GM10266 (cell line): ENCODE data around the gene HAX1.
A peak's percentile ranks its signal among the peaks of the same experiment; 100 is the strongest.
"Not testable (repeated sequence)": the region's sequence is repeated elsewhere in the genome, so short reads cannot be mapped to it uniquely, and the experiment has no call there.

Source experiments
- DNase-seq: peaks from one replicate; pipeline ENCODE4 v3.0.0; 2012; ENCODE audit errors: extremely low spot score
- TF ChIP-seq, protein P1 (sequence below): IDR thresholded peaks from 2 replicates; pipeline ENCODE4 v1.5.1; 2012; ENCODE audit warnings: mild to moderate bottlenecking, low read depth; ENCODE audit not compliant: control insufficient read depth, insufficient read depth; ENCODE audit errors: missing control alignments

The HAX1 gene

DNA sequence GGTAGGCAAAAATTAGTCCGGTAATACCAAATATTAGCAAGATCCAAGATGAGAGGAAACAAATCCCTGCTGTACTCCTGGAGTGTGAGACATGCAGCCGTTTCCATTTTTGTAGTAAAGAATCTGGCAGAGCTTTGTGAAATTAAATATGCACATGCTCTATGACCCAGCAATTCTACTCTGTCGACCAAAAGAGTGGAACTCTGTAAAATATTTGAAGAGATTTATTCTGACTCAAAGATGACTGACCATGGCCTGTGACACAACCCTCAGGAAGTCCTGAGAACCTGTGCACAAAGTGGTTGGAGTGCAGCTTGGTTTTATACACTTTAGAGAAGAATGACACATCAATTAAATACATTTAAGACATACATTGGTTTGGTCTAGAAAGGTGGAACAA, 16.2 kb downstream of the HAX1 start:
- no peak for DNase-seq
- TF ChIP-seq, protein P1, sequence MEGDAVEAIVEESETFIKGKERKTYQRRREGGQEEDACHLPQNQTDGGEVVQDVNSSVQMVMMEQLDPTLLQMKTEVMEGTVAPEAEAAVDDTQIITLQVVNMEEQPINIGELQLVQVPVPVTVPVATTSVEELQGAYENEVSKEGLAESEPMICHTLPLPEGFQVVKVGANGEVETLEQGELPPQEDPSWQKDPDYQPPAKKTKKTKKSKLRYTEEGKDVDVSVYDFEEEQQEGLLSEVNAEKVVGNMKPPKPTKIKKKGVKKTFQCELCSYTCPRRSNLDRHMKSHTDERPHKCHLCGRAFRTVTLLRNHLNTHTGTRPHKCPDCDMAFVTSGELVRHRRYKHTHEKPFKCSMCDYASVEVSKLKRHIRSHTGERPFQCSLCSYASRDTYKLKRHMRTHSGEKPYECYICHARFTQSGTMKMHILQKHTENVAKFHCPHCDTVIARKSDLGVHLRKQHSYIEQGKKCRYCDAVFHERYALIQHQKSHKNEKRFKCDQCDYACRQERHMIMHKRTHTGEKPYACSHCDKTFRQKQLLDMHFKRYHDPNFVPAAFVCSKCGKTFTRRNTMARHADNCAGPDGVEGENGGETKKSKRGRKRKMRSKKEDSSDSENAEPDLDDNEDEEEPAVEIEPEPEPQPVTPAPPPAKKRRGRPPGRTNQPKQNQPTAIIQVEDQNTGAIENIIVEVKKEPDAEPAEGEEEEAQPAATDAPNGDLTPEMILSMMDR = no peak

DNA sequence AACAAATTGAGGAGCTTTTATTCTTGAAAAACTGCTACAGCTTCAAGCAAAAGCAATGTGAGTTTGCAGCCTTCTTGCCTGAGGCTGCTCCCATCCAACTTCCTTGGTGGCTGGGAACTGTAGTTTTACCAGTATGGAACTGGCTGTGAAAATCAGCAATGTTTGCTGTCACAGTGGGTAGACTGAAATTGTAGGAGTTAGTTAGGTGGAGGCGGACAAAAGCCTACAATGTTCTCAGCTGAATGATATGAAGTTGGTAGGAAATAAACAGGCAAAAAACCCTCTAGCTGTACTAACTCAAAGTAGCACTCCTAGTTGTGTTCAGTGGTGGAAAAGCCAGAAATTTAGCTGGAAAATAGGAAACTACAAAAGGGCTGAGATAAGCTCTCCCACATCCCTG, 18.5 kb downstream of the HAX1 start:
- TF ChIP-seq, protein P1 = no peak
- DNase-seq = no peak

DNA sequence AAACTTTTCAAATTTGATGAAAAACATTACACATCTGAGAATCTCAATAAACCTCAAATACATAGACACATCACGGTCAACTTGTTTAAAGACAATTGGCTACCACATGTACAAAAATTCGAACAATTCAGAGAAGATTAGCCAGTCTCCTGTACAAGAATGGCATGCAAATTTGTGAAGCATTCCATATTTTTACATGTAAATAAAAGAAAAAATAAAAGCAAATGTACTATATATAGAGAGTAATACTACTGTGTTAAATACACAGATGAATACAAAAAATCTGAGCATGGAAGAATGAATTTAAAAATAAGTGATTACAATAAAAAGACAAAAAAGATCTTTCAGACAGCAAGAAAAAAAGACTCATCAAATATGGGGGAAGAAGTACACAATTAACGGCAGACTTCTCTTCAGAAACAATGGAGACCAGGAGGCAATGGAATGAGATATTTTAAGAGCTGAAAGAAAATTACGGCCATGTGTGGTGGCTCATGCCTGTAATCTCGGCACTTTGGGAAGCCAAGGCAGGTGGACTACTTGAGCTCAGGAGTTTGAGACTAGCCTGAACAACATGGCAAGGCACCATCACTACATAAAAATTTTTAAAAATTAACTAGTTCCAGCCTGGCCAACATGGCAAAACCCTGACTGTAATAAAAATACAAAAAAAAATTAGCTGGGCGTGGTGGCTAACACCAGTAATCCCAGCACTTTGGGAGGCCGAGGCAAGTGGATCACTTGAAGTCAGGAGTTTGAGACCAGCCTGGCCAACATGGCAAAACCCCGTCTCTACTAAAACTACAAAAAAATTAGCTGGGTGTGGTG, 23.2 kb downstream of the HAX1 start:
- DNase-seq = no peak
- TF ChIP-seq, protein P1 = no peak

DNA sequence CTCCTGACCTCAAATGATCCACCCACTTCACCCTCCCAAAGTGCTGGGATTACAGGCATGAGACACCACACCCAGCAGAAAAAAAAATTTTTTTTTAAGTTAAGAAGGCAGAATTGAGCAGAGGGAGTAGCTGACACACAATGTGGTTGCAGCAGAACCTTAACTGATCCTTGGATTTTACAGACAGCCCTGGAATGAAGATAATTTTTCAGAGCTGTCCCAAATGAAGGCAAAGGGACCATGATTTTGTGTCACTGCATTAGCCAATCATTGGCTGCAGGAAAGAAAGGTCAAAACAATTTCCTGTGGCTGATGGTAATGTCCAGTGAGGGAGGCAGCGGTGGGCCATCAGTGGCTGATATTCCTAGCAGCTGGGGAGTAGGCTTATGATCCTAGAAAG, 29.2 kb downstream of the HAX1 start:
- DNase-seq = no peak
- TF ChIP-seq, protein P1 = no peak

- DNase-seq = peak; percentile 16
- TF ChIP-seq, protein P1 = no peak
Observed at GRCh38 chr1:154304664-154305337, 32.4 kb downstream of the HAX1 start.

GRCh38 chr1:154306151-154306550, 33.7 kb downstream of the HAX1 start:
- no peak for DNase-seq
- TF ChIP-seq, protein P1 = no peak

GRCh38 chr1:154307670-154308270, 35.3 kb downstream of the HAX1 start:
- not testable (repeated sequence) for DNase-seq

- not testable (repeated sequence) for DNase-seq
Observed at GRCh38 chr1:154309136-154309535, 36.7 kb downstream of the HAX1 start.

DNA sequence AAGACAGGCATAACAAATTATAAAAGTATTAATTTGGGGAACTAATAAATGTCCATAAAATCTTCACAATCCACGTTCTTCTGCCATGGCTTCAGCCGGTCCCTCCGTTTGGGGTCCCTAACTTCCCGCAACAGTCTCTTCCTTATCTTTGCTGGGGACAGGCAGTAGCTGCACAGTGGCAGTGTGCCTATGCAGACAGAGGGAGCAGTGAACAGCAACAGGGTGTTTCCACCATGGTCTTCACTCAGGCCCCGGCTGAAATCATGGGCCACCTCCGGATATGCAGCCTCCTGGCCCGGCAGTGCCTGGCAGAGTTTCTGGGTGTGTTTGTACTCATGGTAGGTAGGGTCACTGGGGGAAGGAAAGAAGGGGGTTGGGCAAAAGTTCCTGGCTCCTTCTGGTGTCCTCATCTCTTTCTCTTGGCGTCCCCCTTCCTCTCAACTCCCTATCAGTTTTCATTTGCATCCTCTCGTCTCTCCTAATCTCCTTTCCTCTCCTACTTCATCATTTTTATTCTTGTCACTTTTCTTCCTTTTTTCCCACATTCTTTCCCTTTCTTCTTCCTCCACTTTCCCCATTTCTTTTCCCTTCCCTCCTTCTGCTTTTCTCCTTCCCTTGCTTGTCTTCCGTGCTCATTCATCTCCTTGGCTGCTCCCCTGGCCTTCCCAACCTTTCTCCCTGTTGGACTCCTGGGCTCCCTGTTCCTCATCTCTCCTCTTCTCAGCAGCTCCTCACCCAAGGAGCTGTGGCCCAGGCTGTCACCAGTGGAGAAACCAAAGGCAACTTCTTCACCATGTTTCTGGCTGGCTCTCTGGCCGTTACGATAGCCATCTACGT, 40.0 kb downstream of the HAX1 start:
- not testable (repeated sequence) for DNase-seq
